GM13977 (cell line): ENCODE data around the gene PRKCE.

Source experiments
- DNase-seq: peaks from one replicate; pipeline ENCODE4 v3.0.0; 2012; ENCODE audit warnings: low spot score
- in situ Hi-C: fragments of 300-500 bp; cut with MboI; formaldehyde crosslinking; loops from one replicate; pipeline ENCODE4 v1.12.0; 2022; ENCODE audit warnings: low sequenced_read_pairs, low pct_unique_long_range_greater_than_20kb, mixed read lengths, inconsistent platforms; ENCODE audit not compliant: unreplicated experiment
- TF ChIP-seq, protein P1 (sequence below): IDR thresholded peaks from 2 replicates; pipeline ENCODE4 v1.5.1; 2012; ENCODE audit warnings: mild to moderate bottlenecking, control low read depth; ENCODE audit not compliant: insufficient read depth; ENCODE audit errors: extremely low read depth, missing control alignments

The PRKCE gene

GRCh38 chr2:45674035-45674816, 22.8 kb downstream of the PRKCE start:
- no peak for DNase-seq
- TF ChIP-seq, protein P1, sequence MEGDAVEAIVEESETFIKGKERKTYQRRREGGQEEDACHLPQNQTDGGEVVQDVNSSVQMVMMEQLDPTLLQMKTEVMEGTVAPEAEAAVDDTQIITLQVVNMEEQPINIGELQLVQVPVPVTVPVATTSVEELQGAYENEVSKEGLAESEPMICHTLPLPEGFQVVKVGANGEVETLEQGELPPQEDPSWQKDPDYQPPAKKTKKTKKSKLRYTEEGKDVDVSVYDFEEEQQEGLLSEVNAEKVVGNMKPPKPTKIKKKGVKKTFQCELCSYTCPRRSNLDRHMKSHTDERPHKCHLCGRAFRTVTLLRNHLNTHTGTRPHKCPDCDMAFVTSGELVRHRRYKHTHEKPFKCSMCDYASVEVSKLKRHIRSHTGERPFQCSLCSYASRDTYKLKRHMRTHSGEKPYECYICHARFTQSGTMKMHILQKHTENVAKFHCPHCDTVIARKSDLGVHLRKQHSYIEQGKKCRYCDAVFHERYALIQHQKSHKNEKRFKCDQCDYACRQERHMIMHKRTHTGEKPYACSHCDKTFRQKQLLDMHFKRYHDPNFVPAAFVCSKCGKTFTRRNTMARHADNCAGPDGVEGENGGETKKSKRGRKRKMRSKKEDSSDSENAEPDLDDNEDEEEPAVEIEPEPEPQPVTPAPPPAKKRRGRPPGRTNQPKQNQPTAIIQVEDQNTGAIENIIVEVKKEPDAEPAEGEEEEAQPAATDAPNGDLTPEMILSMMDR = no peak
- in situ Hi-C loops = no loop called here

DNA sequence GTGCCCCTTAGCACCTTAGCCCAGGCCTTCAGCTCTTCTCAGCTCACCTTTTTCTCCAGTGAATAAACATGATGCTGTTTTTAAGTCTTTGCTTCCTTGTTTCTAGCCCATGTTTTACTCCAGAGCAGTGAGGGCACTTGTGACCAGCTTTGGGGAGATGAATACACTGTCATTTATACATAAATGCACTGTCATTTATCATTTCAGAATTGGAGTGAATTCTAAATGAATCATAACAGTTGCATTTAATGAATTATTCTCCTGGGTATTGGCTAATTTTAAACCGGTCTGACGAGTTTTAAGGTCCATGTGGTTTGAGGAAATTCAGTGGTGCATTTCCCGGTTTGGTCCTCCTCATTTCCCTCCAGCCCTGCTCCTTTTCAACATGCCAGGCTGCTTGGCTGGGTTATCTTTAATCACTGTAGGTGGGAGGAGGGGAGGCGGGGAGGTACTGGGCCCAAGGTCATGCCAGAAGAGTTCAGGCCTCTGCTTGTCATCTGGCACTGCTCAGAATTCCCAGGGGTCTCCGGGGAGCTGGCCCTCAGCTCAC, 23.9 kb downstream of the PRKCE start:
- TF ChIP-seq, protein P1 = no peak
- DNase-seq = no peak
- in situ Hi-C loops = no loop called here

GRCh38 chr2:45676088-45676487, 24.6 kb downstream of the PRKCE start:
- TF ChIP-seq, protein P1 = no peak
- in situ Hi-C loops = no loop called here
- DNase-seq = no peak

- in situ Hi-C loops = no loop called here
- DNase-seq = no peak
- TF ChIP-seq, protein P1 = no peak
These were observed 27.4 kb downstream of the PRKCE start for GRCh38 chr2:45678791-45679348.

GRCh38 chr2:45680351-45680967, 29.0 kb downstream of the PRKCE start:
- no peak for DNase-seq
- in situ Hi-C loops = no loop called here
- TF ChIP-seq, protein P1 = no peak

DNA sequence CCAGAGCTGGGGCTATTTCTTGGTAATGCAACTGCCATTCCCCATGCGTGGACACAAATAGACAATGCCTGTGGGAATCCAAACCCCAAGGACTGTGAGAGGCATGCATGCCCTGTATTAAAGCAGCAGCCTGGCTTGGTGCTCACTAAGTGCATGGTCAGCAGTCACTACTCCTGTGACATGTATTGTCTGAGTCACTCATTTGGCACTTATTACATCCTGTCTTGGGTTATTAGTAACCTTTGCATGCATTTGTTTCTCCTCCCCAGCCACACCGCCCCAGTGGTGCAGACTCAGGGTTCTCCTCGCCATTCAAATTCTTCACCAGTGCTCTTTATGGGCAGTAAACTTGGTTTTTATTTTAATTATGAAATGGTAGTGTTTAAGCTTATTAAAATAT, 30.2 kb downstream of the PRKCE start:
- peak; percentile 62 for DNase-seq
- in situ Hi-C loops = no loop called here
- TF ChIP-seq, protein P1 = no peak
